KBM-7 (cell line): ENCODE measurements around the gene CCDC83.

ENCODE experiments used
- DNase-seq: peaks from one replicate; pipeline ENCODE4 v3.0.0-alpha.2; 2015
- in situ Hi-C: fragments of 300-500 bp; cut with MboI; formaldehyde crosslinking; loops from 2 replicates; pipeline ENCODE4 v1.14.3; 2020; ENCODE audit warnings: low sequenced_read_pairs, low pct_unique_long_range_greater_than_20kb, mixed read lengths

CCDC83 gene

GRCh38 chr11:85953491-85954143 lies 98.4 kb downstream of the CCDC83 start:
- in situ Hi-C loops = no loop called here
- DNase-seq = no peak

- in situ Hi-C loops = no loop called here
- no peak for DNase-seq
These were observed 100.3 kb downstream of the CCDC83 start for GRCh38 chr11:85955531-85955930.

- in situ Hi-C loops = no loop called here
- no peak for DNase-seq
These were observed 105.5 kb downstream of the CCDC83 start for GRCh38 chr11:85960678-85961077.

GRCh38 chr11:85961130-85961529 lies 105.9 kb downstream of the CCDC83 start:
- DNase-seq = no peak
- in situ Hi-C loops = no loop called here

- DNase-seq = no peak
These were observed 106.8 kb downstream of the CCDC83 start for GRCh38 chr11:85961930-85962363.

GRCh38 chr11:85965202-85965601 lies 110.0 kb downstream of the CCDC83 start:
- in situ Hi-C loops = no loop called here

More at GRCh38 chr11:85961930-85962363, 106.8 kb downstream of the CCDC83 start:
- in situ Hi-C loops = no loop called here

GRCh38 chr11:85967457-85967856 lies 112.3 kb downstream of the CCDC83 start:
- no peak for DNase-seq
- in situ Hi-C loops = no loop called here

More at GRCh38 chr11:85965202-85965601, 110.0 kb downstream of the CCDC83 start:
- no peak for DNase-seq
